GM20000 (cell line): ENCODE results near the gene PA2G4.
A peak's percentile ranks its signal among the peaks of the same experiment; 100 is the strongest.

Source experiments
- DNase-seq: peaks from one replicate; pipeline ENCODE4 v3.0.0; 2012; ENCODE audit warnings: low spot score
- TF ChIP-seq, protein P1 (sequence below): IDR thresholded peaks from 2 replicates; pipeline ENCODE4 v1.5.1; 2012; ENCODE audit warnings: mild to moderate bottlenecking, control low read depth; ENCODE audit errors: extremely low read depth, missing control alignments

PA2G4 gene

GRCh38 chr12:56119361-56119796 is 15.0 kb downstream of the PA2G4 start:
- TF ChIP-seq, protein P1, sequence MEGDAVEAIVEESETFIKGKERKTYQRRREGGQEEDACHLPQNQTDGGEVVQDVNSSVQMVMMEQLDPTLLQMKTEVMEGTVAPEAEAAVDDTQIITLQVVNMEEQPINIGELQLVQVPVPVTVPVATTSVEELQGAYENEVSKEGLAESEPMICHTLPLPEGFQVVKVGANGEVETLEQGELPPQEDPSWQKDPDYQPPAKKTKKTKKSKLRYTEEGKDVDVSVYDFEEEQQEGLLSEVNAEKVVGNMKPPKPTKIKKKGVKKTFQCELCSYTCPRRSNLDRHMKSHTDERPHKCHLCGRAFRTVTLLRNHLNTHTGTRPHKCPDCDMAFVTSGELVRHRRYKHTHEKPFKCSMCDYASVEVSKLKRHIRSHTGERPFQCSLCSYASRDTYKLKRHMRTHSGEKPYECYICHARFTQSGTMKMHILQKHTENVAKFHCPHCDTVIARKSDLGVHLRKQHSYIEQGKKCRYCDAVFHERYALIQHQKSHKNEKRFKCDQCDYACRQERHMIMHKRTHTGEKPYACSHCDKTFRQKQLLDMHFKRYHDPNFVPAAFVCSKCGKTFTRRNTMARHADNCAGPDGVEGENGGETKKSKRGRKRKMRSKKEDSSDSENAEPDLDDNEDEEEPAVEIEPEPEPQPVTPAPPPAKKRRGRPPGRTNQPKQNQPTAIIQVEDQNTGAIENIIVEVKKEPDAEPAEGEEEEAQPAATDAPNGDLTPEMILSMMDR, result peak; percentile 21
- DNase-seq, result peak; percentile 68

- TF ChIP-seq, protein P1, result no peak
- no peak for DNase-seq
Measured at GRCh38 chr12:56120158-56120846, 15.9 kb downstream of the PA2G4 start.

GRCh38 chr12:56121204-56121870 is 17.0 kb downstream of the PA2G4 start:
- TF ChIP-seq, protein P1, result no peak
- DNase-seq, result no peak

GRCh38 chr12:56122637-56123036 is 18.3 kb downstream of the PA2G4 start:
- TF ChIP-seq, protein P1, result no peak
- DNase-seq, result no peak

- DNase-seq, result no peak
- TF ChIP-seq, protein P1, result no peak
Measured at GRCh38 chr12:56124133-56124532, 19.8 kb downstream of the PA2G4 start.

- TF ChIP-seq, protein P1, result no peak
- DNase-seq, result no peak
Measured at GRCh38 chr12:56126732-56127239, 22.4 kb downstream of the PA2G4 start.

- DNase-seq, result no peak
- TF ChIP-seq, protein P1, result no peak
Measured at GRCh38 chr12:56127485-56127887, 23.1 kb downstream of the PA2G4 start.
